HL-60 (cell line): ENCODE data around the gene RAB36.

ENCODE experiments used
- CTCF ChIP-seq: IDR thresholded peaks from one replicate; pipeline ENCODE4 v1.5.1; 2011; ENCODE audit warnings: low read length, control low read depth, inconsistent platforms; ENCODE audit not compliant: insufficient read depth
- SPI1 ChIP-seq: IDR thresholded peaks from 2 replicates; pipeline ENCODE4 v1.6.1; 2012; ENCODE audit warnings: low read depth, mild to moderate bottlenecking, borderline replicate concordance

- TF ChIP-seq CTCF: no peak
- no peak for TF ChIP-seq SPI1
Measured at GRCh38 chr22:23207729-23208393, 62.6 kb downstream of the RAB36 start.
